Neural crest cell (in vitro differentiated cells): ENCODE results near the gene TERB1. TPM values are rescaled to one million over a fixed set of nuclear protein-coding genes. Genes with fewer than 3 reads are reported as not detected.

Experiments used
- DNase-seq: peaks from one replicate; pipeline ENCODE4 v3.0.0; 2021; ENCODE audit warnings: low read depth, mixed read lengths, low spot score
- H3K27ac Mint-ChIP-seq: one replicate; pipeline ENCODE4 v1.8.0; 2021; ENCODE audit warnings: mild to moderate bottlenecking, mixed read lengths; ENCODE audit not compliant: unreplicated experiment
- H3K27me3 Mint-ChIP-seq: 2 replicates; pipeline ENCODE4 v1.8.0; 2021; ENCODE audit warnings: low read depth, mild to moderate bottlenecking, mixed read lengths
- H3K36me3 Mint-ChIP-seq: 2 replicates; pipeline ENCODE4 v1.8.0; 2021; ENCODE audit warnings: low read depth, mild to moderate bottlenecking, mixed read lengths
- H3K4me1 Mint-ChIP-seq: 2 replicates; pipeline ENCODE4 v1.8.0; 2021; ENCODE audit warnings: mixed read lengths
- H3K4me3 Mint-ChIP-seq: one replicate; pipeline ENCODE4 v1.8.0; 2021; ENCODE audit warnings: mild to moderate bottlenecking, mixed read lengths
- H3K9me3 Mint-ChIP-seq: 2 replicates; pipeline ENCODE4 v1.8.0; 2021; ENCODE audit warnings: mixed read lengths
- total RNA-seq: library from RNA; stranded (reverse); gene quantifications from 2 replicates; pipeline ENCODE4 v1.2.1, GENCODE V29; 2021
- TF ChIP-seq, protein P1 (sequence below): fragments of 200-600 bp; sonication (generic); conservative IDR thresholded peaks from 2 replicates; pipeline ENCODE4 v1.5.0; 2021; ENCODE audit warnings: antibody characterized with exemption, mild to moderate bottlenecking

The TERB1 gene
- total RNA-seq, 1 donor from 2014 or later: 0.26 TPM

DNA sequence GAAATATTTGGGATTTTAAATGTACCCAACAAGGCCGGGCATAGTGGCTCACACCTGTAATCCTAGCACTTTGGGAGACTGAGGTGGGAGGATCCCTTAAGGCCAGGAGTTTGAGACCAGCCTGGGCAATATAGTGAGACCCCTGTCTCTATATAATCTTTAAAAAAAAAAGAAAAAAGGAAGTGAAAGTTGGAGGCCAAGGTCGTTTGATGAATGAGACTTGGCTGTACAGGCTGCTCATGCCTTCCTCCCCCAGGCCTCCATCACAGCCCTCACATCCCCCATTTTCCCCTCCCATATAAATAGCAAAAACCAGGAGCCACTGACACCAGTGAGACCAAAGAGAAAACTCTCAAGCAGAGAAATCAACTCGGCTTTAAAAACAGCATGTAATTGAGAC lies 39.5 kb upstream of the TERB1 start:
- no peaks in the 10 kb centered on the region for H3K4me1 Mint-ChIP-seq
- peaks cover 5% of the 10 kb centered on the region for H3K9me3 Mint-ChIP-seq
- no peak overlapping the region for H3K27ac Mint-ChIP-seq
- DNase-seq: no peak
- H3K36me3 Mint-ChIP-seq: no peaks in the 10 kb centered on the region
- no peak overlapping the region for H3K4me3 Mint-ChIP-seq
- H3K27me3 Mint-ChIP-seq: peaks cover 85% of the 10 kb centered on the region
- TF ChIP-seq, protein P1, sequence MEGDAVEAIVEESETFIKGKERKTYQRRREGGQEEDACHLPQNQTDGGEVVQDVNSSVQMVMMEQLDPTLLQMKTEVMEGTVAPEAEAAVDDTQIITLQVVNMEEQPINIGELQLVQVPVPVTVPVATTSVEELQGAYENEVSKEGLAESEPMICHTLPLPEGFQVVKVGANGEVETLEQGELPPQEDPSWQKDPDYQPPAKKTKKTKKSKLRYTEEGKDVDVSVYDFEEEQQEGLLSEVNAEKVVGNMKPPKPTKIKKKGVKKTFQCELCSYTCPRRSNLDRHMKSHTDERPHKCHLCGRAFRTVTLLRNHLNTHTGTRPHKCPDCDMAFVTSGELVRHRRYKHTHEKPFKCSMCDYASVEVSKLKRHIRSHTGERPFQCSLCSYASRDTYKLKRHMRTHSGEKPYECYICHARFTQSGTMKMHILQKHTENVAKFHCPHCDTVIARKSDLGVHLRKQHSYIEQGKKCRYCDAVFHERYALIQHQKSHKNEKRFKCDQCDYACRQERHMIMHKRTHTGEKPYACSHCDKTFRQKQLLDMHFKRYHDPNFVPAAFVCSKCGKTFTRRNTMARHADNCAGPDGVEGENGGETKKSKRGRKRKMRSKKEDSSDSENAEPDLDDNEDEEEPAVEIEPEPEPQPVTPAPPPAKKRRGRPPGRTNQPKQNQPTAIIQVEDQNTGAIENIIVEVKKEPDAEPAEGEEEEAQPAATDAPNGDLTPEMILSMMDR: no peak

DNA sequence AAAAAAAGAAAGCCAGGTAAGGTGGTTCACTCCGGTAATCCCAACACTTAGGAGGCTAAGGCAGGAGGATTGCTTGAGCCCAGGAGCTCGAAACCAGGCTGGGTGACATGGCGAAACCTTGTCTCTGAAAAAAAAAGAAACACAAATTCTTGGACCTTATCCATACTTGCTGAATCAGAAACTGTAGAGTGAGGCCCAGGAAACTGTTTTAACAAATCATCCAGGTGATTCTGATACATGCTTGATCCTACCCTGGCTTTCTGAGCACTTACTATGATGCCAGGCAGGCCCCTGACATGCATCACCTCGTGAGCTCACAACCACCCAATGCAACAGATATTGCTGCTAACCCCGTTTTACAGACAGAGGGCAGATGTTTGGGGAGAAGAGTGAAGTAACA lies 33.4 kb upstream of the TERB1 start:
- no peak overlapping the region for H3K4me3 Mint-ChIP-seq
- DNase-seq: no peak
- peaks cover 1% of the 10 kb centered on the region for H3K4me1 Mint-ChIP-seq
- peaks cover 51% of the 10 kb centered on the region for H3K27me3 Mint-ChIP-seq
- H3K36me3 Mint-ChIP-seq: no peaks in the 10 kb centered on the region
- peaks cover 5% of the 10 kb centered on the region for H3K9me3 Mint-ChIP-seq
- TF ChIP-seq, protein P1: no peak
- no peak overlapping the region for H3K27ac Mint-ChIP-seq

DNA sequence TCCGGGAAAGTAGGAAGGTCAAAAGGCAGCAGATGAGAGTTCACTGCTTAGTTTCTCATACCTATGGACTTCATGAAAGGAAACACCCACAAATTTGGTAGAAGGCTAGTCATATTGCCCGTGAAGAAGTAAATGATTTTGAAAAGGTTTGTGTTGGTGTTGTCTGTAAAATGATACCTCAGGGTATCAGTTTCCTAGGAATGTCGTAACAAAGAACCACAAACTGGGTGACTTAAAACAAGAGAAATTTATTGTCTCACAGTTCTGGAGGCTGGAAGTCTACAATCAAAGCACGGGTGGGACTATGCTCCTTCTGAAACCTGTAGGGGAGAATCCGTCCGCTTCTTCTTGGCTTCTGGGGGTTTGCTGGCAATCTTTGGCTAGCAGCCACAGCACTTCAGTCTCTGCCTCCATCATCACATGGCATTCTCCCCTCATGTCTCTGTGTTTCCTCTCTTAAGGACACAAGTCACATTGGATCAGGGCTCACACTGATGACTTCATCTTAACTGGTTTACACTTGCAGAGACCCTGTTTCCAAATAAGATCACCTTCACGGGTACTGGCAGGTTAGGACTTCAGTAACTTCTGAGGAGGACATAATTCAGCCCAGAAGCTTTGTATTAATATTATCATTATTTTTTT lies 31.4 kb upstream of the TERB1 start:
- Mint-ChIP-seq H3K9me3 (no peaks in the 10 kb centered on the region), H3K36me3 (peaks cover under 1% of the 10 kb centered on the region), H3K27me3 (peaks cover 33% of the 10 kb centered on the region), H3K27ac (no peak overlapping the region), H3K4me1 (peaks cover 15% of the 10 kb centered on the region), H3K4me3 (peak overlapping the region; percentile 60)
- DNase-seq: no peak
- TF ChIP-seq, protein P1: no peak

DNA sequence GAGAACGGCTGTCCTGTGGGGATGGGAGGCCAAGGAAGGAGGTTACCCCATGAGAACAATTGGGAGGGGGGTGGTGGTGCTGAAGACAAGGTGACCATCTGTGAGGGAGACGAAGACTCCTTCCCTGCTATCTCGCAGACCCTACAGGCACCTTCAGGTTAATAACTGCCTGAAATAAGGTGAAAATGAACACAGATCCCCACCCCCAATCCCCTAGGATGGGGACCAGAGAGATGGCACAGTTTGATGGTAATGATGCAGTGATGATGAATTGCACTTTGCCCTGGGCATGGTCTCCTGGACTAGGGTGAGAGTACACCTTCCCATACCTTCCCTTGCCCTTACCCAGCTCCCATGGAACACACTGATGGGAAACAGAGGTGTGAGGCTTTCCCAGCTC lies 30.8 kb upstream of the TERB1 start:
- DNase-seq: no peak
- Mint-ChIP-seq H3K9me3 (no peaks in the 10 kb centered on the region), H3K27me3 (peaks cover 28% of the 10 kb centered on the region), H3K4me3 (peak overlapping the region; percentile 60), H3K27ac (no peak overlapping the region), H3K4me1 (peaks cover 18% of the 10 kb centered on the region), H3K36me3 (peaks cover 4% of the 10 kb centered on the region)
- TF ChIP-seq, protein P1: no peak

DNA sequence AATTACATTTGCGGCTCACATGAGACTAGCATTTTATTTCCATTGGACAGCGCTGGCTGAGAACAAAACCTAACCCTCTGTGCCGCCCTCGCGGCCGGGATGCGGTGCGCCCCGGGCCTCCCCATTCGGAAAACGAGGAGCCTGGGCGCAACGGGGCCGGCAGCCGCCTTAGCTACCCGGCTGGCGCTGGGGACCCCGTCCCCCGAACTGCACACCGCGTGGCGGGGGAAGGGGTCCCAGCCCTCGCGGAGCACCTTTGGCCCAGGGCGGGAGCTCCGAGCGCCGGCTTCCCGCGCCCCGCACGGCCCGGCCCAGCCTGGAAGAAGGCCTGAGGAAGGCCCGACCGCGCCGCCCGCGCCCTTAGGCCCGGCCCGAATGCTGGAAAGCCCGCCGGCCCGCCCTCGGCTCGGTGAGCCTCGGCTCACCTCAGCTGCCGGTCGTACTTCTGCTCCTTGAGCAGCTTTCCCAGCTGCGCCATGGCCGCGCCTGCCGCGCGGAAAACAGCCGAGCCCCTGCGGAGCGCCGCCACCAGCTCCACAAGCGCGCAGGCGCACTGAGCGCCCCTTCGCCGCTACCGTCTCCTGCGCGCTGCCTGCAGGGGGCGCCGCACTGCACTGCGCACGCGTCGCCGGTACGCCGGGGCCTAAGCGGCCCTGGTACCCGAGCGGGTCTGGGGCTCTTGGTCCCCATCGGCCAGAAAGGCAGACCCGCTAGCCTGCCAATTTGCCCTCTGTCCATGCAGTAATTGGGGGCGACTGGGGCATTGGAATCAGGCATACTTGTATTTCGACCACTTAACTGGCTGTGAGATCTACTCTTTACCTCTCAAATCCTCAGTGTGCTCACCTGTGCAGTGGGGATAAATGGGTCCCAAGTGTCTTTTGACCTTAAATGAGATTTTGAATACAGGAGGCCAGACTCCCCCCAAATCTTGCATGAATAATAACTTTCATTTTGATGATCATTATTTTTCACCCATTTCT lies 29.3 kb upstream of the TERB1 start, which contains the start of gene NAE1:
TSS of gene NAE1 (minus strand) at position 555 of the 983 bp plus-strand sequence. CDS start at position 478, 77 bp downstream.
- Mint-ChIP-seq H3K9me3 (no peaks in the 10 kb centered on the region), H3K4me1 (peaks cover 24% of the 10 kb centered on the region), H3K27ac (peak within 1 kb of the TSS; percentile 29), H3K27me3 (peaks cover 23% of the 10 kb centered on the region), H3K4me3 (peak within 1 kb of the TSS; percentile 91), H3K36me3 (peaks cover 8% of the 10 kb centered on the region)
- TF ChIP-seq, protein P1: peak; percentile 98
- peak; percentile 94 for DNase-seq
